GM21717 (cell line): ENCODE measurements around the gene HOXD3.

Experiments used
- ATAC-seq: cut with Tn5 transposase; IDR thresholded peaks from one replicate; pipeline ENCODE4 v1.9.1; 2021; ENCODE audit warnings: mild to moderate bottlenecking, moderate library complexity; ENCODE audit not compliant: unreplicated experiment

The HOXD3 gene

GRCh38 chr2:176148751-176149421, 8.2 kb upstream of the HOXD3 start:
- ATAC-seq: no peak

- no peak for ATAC-seq
Measured at GRCh38 chr2:176149481-176149938, 7.6 kb upstream of the HOXD3 start.

GRCh38 chr2:176149939-176150583, 7.0 kb upstream of the HOXD3 start:
- ATAC-seq: no peak

- ATAC-seq: no peak
Measured at GRCh38 chr2:176150584-176151441, 6.3 kb upstream of the HOXD3 start.

- no peak for ATAC-seq
Measured at GRCh38 chr2:176151442-176152287, 5.4 kb upstream of the HOXD3 start, which contains the start of gene HOXD4. Gene HOXD4, plus strand, starts transcription at chr2:176151550. Its CDS starts 84 bp downstream, at chr2:176151634.

GRCh38 chr2:176152350-176153181, 4.5 kb upstream of the HOXD3 start:
- no peak for ATAC-seq

GRCh38 chr2:176154576-176155252, 2.4 kb upstream of the HOXD3 start:
- no peak for ATAC-seq

GRCh38 chr2:176155356-176156044, 1.6 kb upstream of the HOXD3 start:
- ATAC-seq: no peak

- ATAC-seq: no peak
Measured at GRCh38 chr2:176156301-176156806, 753 bp upstream of the HOXD3 start.

- ATAC-seq: no peak
Measured at GRCh38 chr2:176157499-176158185, 535 bp downstream of the HOXD3 start.

GRCh38 chr2:176158186-176158591, 1.1 kb downstream of the HOXD3 start:
- ATAC-seq: no peak

- ATAC-seq: no peak
Measured at GRCh38 chr2:176158855-176159662, 2.0 kb downstream of the HOXD3 start.

GRCh38 chr2:176159663-176160250, 2.6 kb downstream of the HOXD3 start:
- no peak for ATAC-seq

GRCh38 chr2:176160251-176160985, 3.3 kb downstream of the HOXD3 start:
- no peak for ATAC-seq

GRCh38 chr2:176160986-176161824, 4.1 kb downstream of the HOXD3 start:
- no peak for ATAC-seq
